Activated CD4-positive, alpha-beta T cell treated with anti-CD3 and anti-CD28 coated beads, Interleukin-2, amount 10 ng/mL, durations not matched to agents 7 days and 5 days (primary cell): ENCODE data around the gene TRMT11. TPM values are rescaled to one million over a fixed set of nuclear protein-coding genes. Genes with fewer than 3 reads are reported as not detected.

Experiments used
- CTCF ChIA-PET: fragments of 350-600 bp; sonication (Branson Sonifier 250); formaldehyde crosslinking; loops from one replicate; lab custom pipeline; 2021; ENCODE audit warnings: antibody characterized with exemption; lab: Charles Lee
- POLR2A ChIA-PET: fragments of 350-600 bp; sonication (Branson Sonifier 250); formaldehyde crosslinking; loops from one replicate; lab custom pipeline; 2021; ENCODE audit warnings: antibody characterized with exemption; lab: Charles Lee
- DNase-seq: peaks from one replicate; pipeline ENCODE4 v3.0.0-alpha.2; 2020
- H3K27ac Mint-ChIP-seq: one replicate; pipeline ENCODE4 v1.8.0; 2021; ENCODE audit warnings: mild to moderate bottlenecking, moderate library complexity, mixed read lengths
- H3K27me3 Mint-ChIP-seq: one replicate; pipeline ENCODE4 v1.8.0; 2021; ENCODE audit warnings: mixed read lengths
- H3K36me3 Mint-ChIP-seq: one replicate; pipeline ENCODE4 v1.8.0; 2021; ENCODE audit warnings: low read depth, mixed read lengths
- H3K4me1 Mint-ChIP-seq: one replicate; pipeline ENCODE4 v1.8.0; 2021; ENCODE audit warnings: mixed read lengths
- H3K4me3 Mint-ChIP-seq: one replicate; pipeline ENCODE4 v1.8.0; 2021; ENCODE audit warnings: mild to moderate bottlenecking, moderate library complexity, mixed read lengths
- H3K9me3 Mint-ChIP-seq: one replicate; pipeline ENCODE4 v1.8.0; 2021; ENCODE audit warnings: mixed read lengths
- total RNA-seq, 2 experiments: library from RNA; stranded (reverse); gene quantifications; one replicate each; pipeline ENCODE4 v1.2.3, GENCODE V29; 2021

TRMT11 gene
- total RNA-seq, 2 experiments from 2014 or later = 15.1 to 16.3 TPM

DNA sequence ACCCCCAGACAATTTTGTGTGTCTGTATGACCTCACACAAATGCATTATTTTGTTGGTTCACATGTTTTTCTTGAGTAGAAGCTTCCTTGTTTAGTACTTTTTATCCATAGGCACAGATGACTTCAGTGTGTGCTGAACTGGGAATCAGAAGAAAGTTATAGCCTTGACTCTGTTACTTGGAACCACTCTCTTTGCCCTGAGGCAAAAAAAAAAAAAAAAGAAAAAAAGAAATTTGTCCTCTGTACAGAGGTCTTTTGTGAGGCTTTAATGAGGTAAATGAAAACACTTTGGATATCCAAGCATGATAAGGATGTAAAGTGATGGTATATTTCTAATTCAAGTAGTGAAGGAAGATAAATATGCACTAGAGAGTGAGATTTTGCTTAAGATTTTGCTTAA, 51.9 kb downstream of the TRMT11 start:
- CTCF ChIA-PET = no interaction called here
- no peaks in the 10 kb centered on the region for H3K27me3 Mint-ChIP-seq

GRCh38 chr6:126039284-126039683, 52.9 kb downstream of the TRMT11 start:
- no peak for DNase-seq

More for the DNA sequence above, 51.9 kb downstream of the TRMT11 start:
- DNase-seq = no peak
- POLR2A ChIA-PET = no interaction called here
- Mint-ChIP-seq H3K9me3 (peaks cover 4% of the 10 kb centered on the region), H3K27ac (no peak overlapping the region), H3K36me3 (peaks cover 37% of the 10 kb centered on the region), H3K4me1 (peaks cover 11% of the 10 kb centered on the region), H3K4me3 (no peak overlapping the region)

DNA sequence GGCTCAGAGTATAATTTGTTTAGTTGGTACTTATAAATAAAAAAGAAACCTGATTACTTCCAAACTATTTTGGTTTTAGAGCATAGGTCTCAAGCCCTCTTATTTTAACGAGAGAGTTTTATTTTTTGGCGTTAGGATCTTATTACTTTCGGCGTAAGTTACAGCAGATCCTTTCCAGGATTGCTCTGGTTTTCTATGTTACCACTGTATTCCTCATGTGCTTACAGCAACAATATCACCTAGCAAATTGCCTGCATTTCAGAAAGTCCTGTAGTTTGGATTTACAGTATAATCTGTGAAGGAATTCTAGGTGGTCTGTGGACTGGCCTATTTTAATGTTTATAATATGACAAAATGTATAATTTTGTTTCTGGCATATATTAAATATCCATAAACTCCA, 54.1 kb downstream of the TRMT11 start:
- POLR2A ChIA-PET = no interaction called here
- peaks cover 39% of the 10 kb centered on the region for H3K36me3 Mint-ChIP-seq
- peaks cover 8% of the 10 kb centered on the region for H3K9me3 Mint-ChIP-seq
- CTCF ChIA-PET = no interaction called here
- no peak for DNase-seq
- H3K4me3 Mint-ChIP-seq = no peak overlapping the region
- peaks cover 4% of the 10 kb centered on the region for H3K4me1 Mint-ChIP-seq
- no peak overlapping the region for H3K27ac Mint-ChIP-seq
- H3K27me3 Mint-ChIP-seq = no peaks in the 10 kb centered on the region

More at GRCh38 chr6:126039284-126039683, 52.9 kb downstream of the TRMT11 start:
- H3K9me3 Mint-ChIP-seq = peaks cover 5% of the 10 kb centered on the region
- peaks cover 38% of the 10 kb centered on the region for H3K36me3 Mint-ChIP-seq
- POLR2A ChIA-PET = no interaction called here
- H3K4me1 Mint-ChIP-seq = peaks cover 4% of the 10 kb centered on the region
- CTCF ChIA-PET = no interaction called here
- H3K4me3 Mint-ChIP-seq = no peak overlapping the region
- no peak overlapping the region for H3K27ac Mint-ChIP-seq
- H3K27me3 Mint-ChIP-seq = no peaks in the 10 kb centered on the region

GRCh38 chr6:126040826-126041225, 54.5 kb downstream of the TRMT11 start:
- H3K4me1 Mint-ChIP-seq = peaks cover 4% of the 10 kb centered on the region
- POLR2A ChIA-PET = no interaction called here
- peaks cover 41% of the 10 kb centered on the region for H3K36me3 Mint-ChIP-seq
- peaks cover 8% of the 10 kb centered on the region for H3K9me3 Mint-ChIP-seq
- CTCF ChIA-PET = no interaction called here
- H3K27ac Mint-ChIP-seq = no peak overlapping the region
- DNase-seq = no peak
- no peaks in the 10 kb centered on the region for H3K27me3 Mint-ChIP-seq
- H3K4me3 Mint-ChIP-seq = no peak overlapping the region

DNA sequence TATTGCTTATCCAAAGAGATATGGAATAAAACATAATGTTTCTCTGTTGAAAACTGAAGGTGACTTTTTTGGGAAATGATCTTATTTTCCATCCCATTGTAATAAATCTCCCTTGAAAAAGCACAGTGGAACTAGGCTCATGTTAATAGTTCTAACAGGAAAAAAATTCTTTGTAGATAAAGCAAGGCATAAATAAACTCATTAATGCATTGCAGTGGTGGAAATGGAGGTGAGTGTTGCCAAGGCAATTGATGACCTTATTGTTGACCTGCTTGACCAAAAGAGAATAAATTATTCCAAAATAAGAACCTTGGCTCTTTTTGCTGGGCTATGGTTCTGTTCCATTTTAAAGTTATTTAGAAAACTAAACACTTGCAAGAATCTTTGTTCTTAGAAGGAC, 55.2 kb downstream of the TRMT11 start:
- peaks cover 38% of the 10 kb centered on the region for H3K36me3 Mint-ChIP-seq
- H3K27ac Mint-ChIP-seq = no peak overlapping the region
- peaks cover 4% of the 10 kb centered on the region for H3K4me1 Mint-ChIP-seq
- no peak for DNase-seq
- ChIA-PET CTCF (no interaction called here), POLR2A (no interaction called here)
- H3K27me3 Mint-ChIP-seq = no peaks in the 10 kb centered on the region
- no peak overlapping the region for H3K4me3 Mint-ChIP-seq
- peaks cover 8% of the 10 kb centered on the region for H3K9me3 Mint-ChIP-seq

GRCh38 chr6:126042001-126042419, 55.7 kb downstream of the TRMT11 start:
- Mint-ChIP-seq H3K4me1 (peaks cover 4% of the 10 kb centered on the region), H3K27me3 (no peaks in the 10 kb centered on the region), H3K4me3 (no peak overlapping the region), H3K9me3 (peaks cover 8% of the 10 kb centered on the region), H3K36me3 (peaks cover 36% of the 10 kb centered on the region), H3K27ac (no peak overlapping the region)
- DNase-seq = no peak
- ChIA-PET CTCF (no interaction called here), POLR2A (no interaction called here)

GRCh38 chr6:126047648-126048047, 61.3 kb downstream of the TRMT11 start:
- H3K4me3 Mint-ChIP-seq = no peak overlapping the region
- no peak for DNase-seq
- ChIA-PET POLR2A (no interaction called here), CTCF (no interaction called here)
- H3K27ac Mint-ChIP-seq = no peak overlapping the region
- H3K27me3 Mint-ChIP-seq = no peaks in the 10 kb centered on the region
- H3K36me3 Mint-ChIP-seq = peaks cover 21% of the 10 kb centered on the region
- H3K9me3 Mint-ChIP-seq = peaks cover 5% of the 10 kb centered on the region
- H3K4me1 Mint-ChIP-seq = no peaks in the 10 kb centered on the region

DNA sequence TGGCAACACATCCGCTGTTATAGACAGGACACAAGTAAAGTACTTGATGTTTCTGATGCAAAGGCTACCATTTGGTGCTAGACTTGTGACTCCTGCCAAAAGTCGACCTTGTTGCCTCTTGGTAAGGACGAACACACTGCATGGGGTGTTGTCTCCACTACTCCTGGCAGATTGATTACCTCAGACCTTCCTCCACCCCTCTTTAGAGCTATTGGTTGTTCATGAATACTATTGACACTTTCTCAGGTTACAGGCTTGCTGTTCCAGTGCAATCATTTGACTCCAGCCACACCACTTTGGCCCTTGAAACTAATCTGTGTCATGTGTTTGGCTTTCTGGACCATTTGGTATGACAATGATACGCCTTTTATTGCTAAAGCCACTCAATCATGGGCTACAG, 62.3 kb downstream of the TRMT11 start:
- H3K36me3 Mint-ChIP-seq = peaks cover 20% of the 10 kb centered on the region
- H3K4me1 Mint-ChIP-seq = no peaks in the 10 kb centered on the region
- peaks cover 4% of the 10 kb centered on the region for H3K9me3 Mint-ChIP-seq
- H3K4me3 Mint-ChIP-seq = no peak overlapping the region
- H3K27me3 Mint-ChIP-seq = no peaks in the 10 kb centered on the region
- ChIA-PET POLR2A (no interaction called here), CTCF (no interaction called here)
- DNase-seq = no peak
- H3K27ac Mint-ChIP-seq = no peak overlapping the region

DNA sequence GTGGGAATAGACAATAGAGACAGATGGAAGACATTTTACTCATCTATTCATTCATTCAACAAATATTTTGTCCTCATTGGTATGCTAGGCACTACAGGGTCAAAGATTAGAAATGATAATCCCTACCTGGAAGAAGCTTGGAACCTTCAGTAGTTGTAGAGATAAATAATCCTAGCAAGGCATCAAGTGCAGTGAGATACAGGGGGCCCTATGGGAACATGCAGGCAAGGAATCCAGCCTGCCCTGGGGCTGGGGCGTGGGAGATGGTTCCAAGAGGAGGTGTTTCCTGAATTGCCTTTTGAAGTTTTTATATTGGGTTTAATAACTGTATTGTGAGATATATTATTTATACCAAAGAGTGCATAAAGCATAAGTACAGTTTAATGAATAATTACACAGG, 64.5 kb downstream of the TRMT11 start:
- CTCF ChIA-PET = interaction anchor here (0.8 kb wide), 1 partner anchor 43 kb away, joined by 4 read pairs; no protein-coding TSS in a partner anchor
- Mint-ChIP-seq H3K4me3 (no peak overlapping the region), H3K9me3 (no peaks in the 10 kb centered on the region), H3K27me3 (no peaks in the 10 kb centered on the region), H3K36me3 (peaks cover 11% of the 10 kb centered on the region), H3K27ac (no peak overlapping the region), H3K4me1 (no peaks in the 10 kb centered on the region)
- DNase-seq = no peak
- POLR2A ChIA-PET = no interaction called here

DNA sequence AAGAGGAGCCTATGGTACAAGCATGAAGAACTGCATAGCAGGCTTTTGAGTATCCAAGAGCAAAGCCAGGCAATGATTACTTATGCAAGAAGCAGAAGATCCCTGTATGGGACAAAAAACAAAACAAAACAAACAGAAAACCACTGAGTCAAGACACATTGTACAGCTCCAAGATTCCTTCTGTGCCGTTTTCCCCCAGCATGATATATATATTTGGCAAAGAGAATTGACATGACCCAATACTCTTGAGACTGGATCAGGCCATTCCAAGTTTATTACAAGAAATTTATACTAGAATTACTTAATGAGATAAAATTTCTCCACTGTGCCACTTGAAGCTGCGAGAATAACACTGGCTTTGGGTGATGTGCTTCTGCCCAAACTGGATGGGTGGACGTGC, 65.5 kb downstream of the TRMT11 start:
- Mint-ChIP-seq H3K27ac (no peak overlapping the region), H3K4me3 (no peak overlapping the region), H3K36me3 (peaks cover 8% of the 10 kb centered on the region), H3K9me3 (no peaks in the 10 kb centered on the region), H3K4me1 (no peaks in the 10 kb centered on the region), H3K27me3 (no peaks in the 10 kb centered on the region)
- DNase-seq = no peak
- CTCF ChIA-PET = interaction anchor here (0.6 kb wide), 1 partner anchor 59 kb away, joined by 3 read pairs; no protein-coding TSS in a partner anchor
- POLR2A ChIA-PET = no interaction called here

GRCh38 chr6:126052485-126052884, 66.1 kb downstream of the TRMT11 start:
- Mint-ChIP-seq H3K4me1 (no peaks in the 10 kb centered on the region), H3K9me3 (no peaks in the 10 kb centered on the region), H3K36me3 (peaks cover 6% of the 10 kb centered on the region), H3K4me3 (no peak overlapping the region), H3K27me3 (no peaks in the 10 kb centered on the region), H3K27ac (no peak overlapping the region)
- DNase-seq = no peak
- ChIA-PET CTCF (interaction anchor here (0.7 kb wide), 1 partner anchor 218 kb away, joined by 3 read pairs; no protein-coding TSS in a partner anchor), POLR2A (no interaction called here)

- Mint-ChIP-seq H3K4me1 (no peaks in the 10 kb centered on the region), H3K36me3 (peaks cover 4% of the 10 kb centered on the region), H3K27me3 (no peaks in the 10 kb centered on the region), H3K9me3 (no peaks in the 10 kb centered on the region), H3K4me3 (no peak overlapping the region), H3K27ac (no peak overlapping the region)
- ChIA-PET CTCF (no interaction called here), POLR2A (no interaction called here)
- DNase-seq = no peak
These were observed 67.9 kb downstream of the TRMT11 start for GRCh38 chr6:126054258-126054702.

DNA sequence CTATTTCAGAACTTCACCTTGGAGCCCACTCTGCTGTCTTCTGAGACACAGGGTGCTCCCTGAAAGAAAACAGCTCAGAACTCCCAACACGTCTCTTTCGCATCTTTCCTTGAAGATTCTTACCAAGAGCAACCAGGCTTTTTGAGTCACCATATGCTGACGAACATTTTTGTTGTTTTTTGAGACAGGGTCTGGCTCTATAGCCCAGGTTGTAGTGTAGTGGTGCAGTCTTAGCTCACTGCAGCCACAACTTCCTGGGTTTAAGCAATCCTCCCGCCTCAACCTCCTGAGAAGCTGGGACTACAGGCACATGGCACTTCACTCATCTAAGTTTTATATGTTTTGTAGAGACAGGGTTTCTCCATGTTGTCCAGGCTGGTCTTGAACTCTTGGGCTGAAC, 68.5 kb downstream of the TRMT11 start:
- Mint-ChIP-seq H3K4me1 (no peaks in the 10 kb centered on the region), H3K4me3 (no peak overlapping the region), H3K36me3 (no peaks in the 10 kb centered on the region), H3K27ac (no peak overlapping the region), H3K27me3 (no peaks in the 10 kb centered on the region), H3K9me3 (no peaks in the 10 kb centered on the region)
- ChIA-PET POLR2A (no interaction called here), CTCF (no interaction called here)
- no peak for DNase-seq

DNA sequence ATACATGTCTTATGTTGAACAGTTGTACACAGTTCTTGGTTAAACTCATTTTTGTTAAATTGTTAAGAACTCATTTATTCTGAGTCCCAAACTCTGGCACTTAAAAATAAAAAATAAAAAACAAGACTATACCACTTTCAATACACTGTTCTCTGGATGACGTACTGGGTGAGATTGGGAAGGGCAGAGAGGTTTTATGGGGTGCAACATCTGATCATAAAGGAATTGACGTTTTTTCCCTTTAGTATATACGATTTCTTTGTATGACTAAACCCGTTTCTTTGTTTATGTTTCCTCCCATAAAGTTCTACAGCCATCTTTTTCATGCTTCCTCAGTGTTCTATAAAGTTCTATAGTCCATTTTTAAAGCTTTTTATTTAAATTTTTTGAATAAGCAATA, 69.1 kb downstream of the TRMT11 start:
- H3K9me3 Mint-ChIP-seq = no peaks in the 10 kb centered on the region
- H3K36me3 Mint-ChIP-seq = no peaks in the 10 kb centered on the region
- H3K27me3 Mint-ChIP-seq = no peaks in the 10 kb centered on the region
- H3K27ac Mint-ChIP-seq = no peak overlapping the region
- DNase-seq = no peak
- no peaks in the 10 kb centered on the region for H3K4me1 Mint-ChIP-seq
- ChIA-PET POLR2A (no interaction called here), CTCF (no interaction called here)
- H3K4me3 Mint-ChIP-seq = no peak overlapping the region
